Measurements from ENCODE around the gene FLYWCH2.

The FLYWCH2 gene

GRCh38 chr16:2882650-2883457 lies at the start of gene FLYWCH2:
FLYWCH2 (plus strand) TSS chr16:2883215; CDS start chr16:2896450, 13,235 bp downstream.
- peak within 1 kb of the TSS; percentile 94 for H3K4me3 ChIP-seq
- H3K27ac ChIP-seq = peak within 1 kb of the TSS; percentile 81
- H3K36me3 ChIP-seq (ENCODE audit: insufficient read depth, low read length) = no peaks in the 10 kb centered on the region
- peak within 1 kb of the TSS; percentile 91 for H3K9ac ChIP-seq (ENCODE audit: insufficient read length)
- H3K9me3 ChIP-seq (ENCODE audit: low read depth, low read length) = no peaks in the 10 kb centered on the region
- peak; percentile 89; the same call in 1 of the 2 replicates for TF ChIP-seq POLR2AphosphoS5 (IDR thresholded peaks at IDR 0.05; ENCODE audit: borderline replicate concordance, low read depth, low read length)
- no peak for TF ChIP-seq EZH2 (IDR thresholded peaks at IDR 0.05)
- DNase-seq (ENCODE audit: low read depth, low spot score) = peak; percentile 95

GRCh38 chr16:2833776-2834175 lies 49.2 kb upstream of the FLYWCH2 start:
- DNase-seq (ENCODE audit: low read depth, low spot score) = no peak
- TF ChIP-seq FOXP2 (optimal IDR thresholded peaks at IDR 0.05; ENCODE audit: control extremely low read depth, extremely low read length, insufficient read depth) (no peak), EZH2 (IDR thresholded peaks at IDR 0.05) (no peak), POLR2AphosphoS5 (IDR thresholded peaks at IDR 0.05; ENCODE audit: borderline replicate concordance, low read depth, low read length) (no peak)
- Histone ChIP-seq H3K36me3 (ENCODE audit: insufficient read depth, low read length) (no peaks in the 10 kb centered on the region), H3K9me3 (ENCODE audit: low read depth, low read length) (no peaks in the 10 kb centered on the region), H3K9ac (ENCODE audit: insufficient read length) (no peak overlapping the region), H3K27ac (no peak overlapping the region), H3K4me3 (no peak overlapping the region)

GRCh38 chr16:2834968-2835367 lies 48.0 kb upstream of the FLYWCH2 start:
- no peaks in the 10 kb centered on the region for H3K9me3 ChIP-seq (ENCODE audit: low read depth, low read length)
- no peak for TF ChIP-seq EZH2 (IDR thresholded peaks at IDR 0.05)
- no peak for TF ChIP-seq POLR2AphosphoS5 (IDR thresholded peaks at IDR 0.05; ENCODE audit: borderline replicate concordance, low read depth, low read length)
- no peak for TF ChIP-seq FOXP2 (optimal IDR thresholded peaks at IDR 0.05; ENCODE audit: control extremely low read depth, extremely low read length, insufficient read depth)
- H3K36me3 ChIP-seq (ENCODE audit: insufficient read depth, low read length) = no peaks in the 10 kb centered on the region
- no peak overlapping the region for H3K9ac ChIP-seq (ENCODE audit: insufficient read length)
- no peak overlapping the region for H3K27ac ChIP-seq
- no peak overlapping the region for H3K4me3 ChIP-seq
- no peak for DNase-seq (ENCODE audit: low read depth, low spot score)

- H3K9ac ChIP-seq (ENCODE audit: insufficient read length) = no peak overlapping the region
- DNase-seq (ENCODE audit: low read depth, low spot score) = no peak
- no peak for TF ChIP-seq FOXP2 (optimal IDR thresholded peaks at IDR 0.05; ENCODE audit: control extremely low read depth, extremely low read length, insufficient read depth)
- TF ChIP-seq POLR2AphosphoS5 (IDR thresholded peaks at IDR 0.05; ENCODE audit: borderline replicate concordance, low read depth, low read length) = no peak
- no peak for TF ChIP-seq EZH2 (IDR thresholded peaks at IDR 0.05)
Measured at GRCh38 chr16:2835638-2836493, 47.1 kb upstream of the FLYWCH2 start.

GRCh38 chr16:2836646-2837508 lies 46.1 kb upstream of the FLYWCH2 start:
- TF ChIP-seq POLR2AphosphoS5 (IDR thresholded peaks at IDR 0.05; ENCODE audit: borderline replicate concordance, low read depth, low read length) (no peak), EZH2 (IDR thresholded peaks at IDR 0.05) (no peak), FOXP2 (optimal IDR thresholded peaks at IDR 0.05; ENCODE audit: control extremely low read depth, extremely low read length, insufficient read depth) (no peak)
- Histone ChIP-seq H3K9me3 (ENCODE audit: low read depth, low read length) (no peaks in the 10 kb centered on the region), H3K4me3 (no peak overlapping the region), H3K36me3 (ENCODE audit: insufficient read depth, low read length) (no peaks in the 10 kb centered on the region), H3K9ac (ENCODE audit: insufficient read length) (no peak overlapping the region), H3K27ac (no peak overlapping the region)
- no peak for DNase-seq (ENCODE audit: low read depth, low spot score)

More at GRCh38 chr16:2835638-2836493, 47.1 kb upstream of the FLYWCH2 start:
- Histone ChIP-seq H3K36me3 (ENCODE audit: insufficient read depth, low read length) (no peaks in the 10 kb centered on the region), H3K27ac (no peak overlapping the region), H3K4me3 (no peak overlapping the region), H3K9me3 (ENCODE audit: low read depth, low read length) (no peaks in the 10 kb centered on the region)

- H3K9me3 ChIP-seq (ENCODE audit: low read depth, low read length) = no peaks in the 10 kb centered on the region
Measured at GRCh38 chr16:2838928-2839327, 44.1 kb upstream of the FLYWCH2 start.

GRCh38 chr16:2839650-2840450 lies 43.2 kb upstream of the FLYWCH2 start:
- Histone ChIP-seq H3K27ac (no peak overlapping the region), H3K36me3 (ENCODE audit: insufficient read depth, low read length) (no peaks in the 10 kb centered on the region), H3K9ac (ENCODE audit: insufficient read length) (no peak overlapping the region), H3K9me3 (ENCODE audit: low read depth, low read length) (no peaks in the 10 kb centered on the region), H3K4me3 (no peak overlapping the region)
- no peak for DNase-seq (ENCODE audit: low read depth, low spot score)
- TF ChIP-seq FOXP2 (optimal IDR thresholded peaks at IDR 0.05; ENCODE audit: control extremely low read depth, extremely low read length, insufficient read depth) (no peak), EZH2 (IDR thresholded peaks at IDR 0.05) (no peak), POLR2AphosphoS5 (IDR thresholded peaks at IDR 0.05; ENCODE audit: borderline replicate concordance, low read depth, low read length) (no peak)

More at GRCh38 chr16:2838928-2839327, 44.1 kb upstream of the FLYWCH2 start:
- Histone ChIP-seq H3K36me3 (ENCODE audit: insufficient read depth, low read length) (no peaks in the 10 kb centered on the region), H3K27ac (no peak overlapping the region), H3K4me3 (no peak overlapping the region), H3K9ac (ENCODE audit: insufficient read length) (no peak overlapping the region)
- TF ChIP-seq POLR2AphosphoS5 (IDR thresholded peaks at IDR 0.05; ENCODE audit: borderline replicate concordance, low read depth, low read length) (no peak), EZH2 (IDR thresholded peaks at IDR 0.05) (no peak), FOXP2 (optimal IDR thresholded peaks at IDR 0.05; ENCODE audit: control extremely low read depth, extremely low read length, insufficient read depth) (no peak)
- no peak for DNase-seq (ENCODE audit: low read depth, low spot score)

Measured in SK-N-MC (cell line).